ENCODE measurements around the gene CHCHD6.
A peak's percentile ranks its signal among the peaks of the same experiment; 100 is the strongest.

Gene CHCHD6

DNA sequence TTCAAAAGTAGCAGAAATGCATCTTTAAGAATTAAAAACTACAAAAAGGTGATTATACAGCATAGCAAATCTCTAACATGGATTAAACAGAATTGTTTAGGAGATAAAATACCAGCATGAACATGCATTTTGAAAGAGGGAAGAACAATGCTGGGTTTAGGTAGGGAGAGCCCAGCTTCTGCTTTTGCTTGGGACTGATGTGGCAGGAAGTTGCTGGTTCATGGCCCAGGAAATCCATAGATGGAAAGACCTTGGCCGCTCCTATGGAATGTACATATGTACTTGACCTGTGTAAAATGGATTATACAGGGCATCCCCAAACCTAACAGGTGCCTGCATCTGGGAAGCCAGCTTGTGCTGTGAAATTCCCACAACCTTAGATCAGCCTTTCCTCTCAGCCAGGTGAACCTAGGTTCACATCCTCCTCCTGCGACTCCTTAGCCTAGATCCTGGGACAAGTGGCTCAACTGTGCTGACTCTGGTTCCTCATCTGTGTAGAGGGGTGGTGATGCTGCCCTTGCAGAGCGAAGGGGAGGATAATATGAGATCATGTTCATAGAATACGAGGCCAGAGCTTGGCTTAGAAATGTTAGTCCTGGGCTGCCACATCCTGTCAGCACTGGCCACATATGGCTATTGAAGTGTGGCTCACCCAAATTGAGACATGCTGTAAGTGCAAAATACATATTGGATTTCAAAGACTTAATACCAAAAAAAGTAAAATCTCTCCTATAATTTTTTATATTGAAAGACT, 231.9 kb downstream of the CHCHD6 start:
- H3K27ac Mint-ChIP-seq, result no peak overlapping the region
- H3K36me3 Mint-ChIP-seq (ENCODE audit: low read depth), result no peaks in the 10 kb centered on the region
- H3K4me1 Mint-ChIP-seq, result peaks cover 68% of the 10 kb centered on the region
- H3K9me3 Mint-ChIP-seq, result no peaks in the 10 kb centered on the region
- DNase-seq, result no peak
- H3K4me3 Mint-ChIP-seq, result no peak overlapping the region
- peaks cover 12% of the 10 kb centered on the region for H3K27me3 Mint-ChIP-seq (ENCODE audit: low read depth, poor library complexity)
- TF ChIP-seq, protein P1, sequence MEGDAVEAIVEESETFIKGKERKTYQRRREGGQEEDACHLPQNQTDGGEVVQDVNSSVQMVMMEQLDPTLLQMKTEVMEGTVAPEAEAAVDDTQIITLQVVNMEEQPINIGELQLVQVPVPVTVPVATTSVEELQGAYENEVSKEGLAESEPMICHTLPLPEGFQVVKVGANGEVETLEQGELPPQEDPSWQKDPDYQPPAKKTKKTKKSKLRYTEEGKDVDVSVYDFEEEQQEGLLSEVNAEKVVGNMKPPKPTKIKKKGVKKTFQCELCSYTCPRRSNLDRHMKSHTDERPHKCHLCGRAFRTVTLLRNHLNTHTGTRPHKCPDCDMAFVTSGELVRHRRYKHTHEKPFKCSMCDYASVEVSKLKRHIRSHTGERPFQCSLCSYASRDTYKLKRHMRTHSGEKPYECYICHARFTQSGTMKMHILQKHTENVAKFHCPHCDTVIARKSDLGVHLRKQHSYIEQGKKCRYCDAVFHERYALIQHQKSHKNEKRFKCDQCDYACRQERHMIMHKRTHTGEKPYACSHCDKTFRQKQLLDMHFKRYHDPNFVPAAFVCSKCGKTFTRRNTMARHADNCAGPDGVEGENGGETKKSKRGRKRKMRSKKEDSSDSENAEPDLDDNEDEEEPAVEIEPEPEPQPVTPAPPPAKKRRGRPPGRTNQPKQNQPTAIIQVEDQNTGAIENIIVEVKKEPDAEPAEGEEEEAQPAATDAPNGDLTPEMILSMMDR (IDR thresholded peaks at IDR 0.05), result no peak

DNA sequence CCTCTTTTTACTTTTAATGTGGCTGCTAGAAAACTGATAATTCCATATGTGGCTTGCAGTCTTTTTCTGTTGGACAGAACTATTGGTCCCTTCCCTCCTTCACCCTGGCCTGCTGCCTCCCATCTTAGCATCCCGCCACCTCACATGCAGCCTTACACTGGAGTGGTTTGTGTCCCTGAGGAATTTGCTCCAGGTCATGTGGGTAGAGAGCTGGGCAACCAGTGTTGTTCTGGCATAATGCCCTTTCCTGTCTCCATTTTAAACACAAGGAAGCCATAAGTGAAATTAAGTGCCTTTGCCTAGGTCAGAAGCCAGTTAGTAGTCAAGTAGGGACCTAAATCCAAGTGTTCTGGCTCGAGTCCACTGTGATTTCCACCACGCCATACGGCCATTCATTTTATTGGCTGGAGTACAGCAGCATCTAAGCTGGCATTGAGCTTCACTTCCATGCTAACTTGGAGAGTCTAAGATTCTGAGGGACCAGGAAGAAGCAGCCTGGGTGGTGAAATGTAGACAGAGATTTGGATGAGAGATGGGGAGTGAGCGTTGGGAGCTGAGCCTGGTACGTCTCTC, 232.9 kb downstream of the CHCHD6 start:
- no peak overlapping the region for H3K4me3 Mint-ChIP-seq
- H3K36me3 Mint-ChIP-seq (ENCODE audit: low read depth), result no peaks in the 10 kb centered on the region
- DNase-seq, result no peak
- H3K9me3 Mint-ChIP-seq, result no peaks in the 10 kb centered on the region
- TF ChIP-seq, protein P1 (IDR thresholded peaks at IDR 0.05), result no peak
- peaks cover 12% of the 10 kb centered on the region for H3K27me3 Mint-ChIP-seq (ENCODE audit: low read depth, poor library complexity)
- peaks cover 58% of the 10 kb centered on the region for H3K4me1 Mint-ChIP-seq
- peak overlapping the region; percentile 12 for H3K27ac Mint-ChIP-seq

DNA sequence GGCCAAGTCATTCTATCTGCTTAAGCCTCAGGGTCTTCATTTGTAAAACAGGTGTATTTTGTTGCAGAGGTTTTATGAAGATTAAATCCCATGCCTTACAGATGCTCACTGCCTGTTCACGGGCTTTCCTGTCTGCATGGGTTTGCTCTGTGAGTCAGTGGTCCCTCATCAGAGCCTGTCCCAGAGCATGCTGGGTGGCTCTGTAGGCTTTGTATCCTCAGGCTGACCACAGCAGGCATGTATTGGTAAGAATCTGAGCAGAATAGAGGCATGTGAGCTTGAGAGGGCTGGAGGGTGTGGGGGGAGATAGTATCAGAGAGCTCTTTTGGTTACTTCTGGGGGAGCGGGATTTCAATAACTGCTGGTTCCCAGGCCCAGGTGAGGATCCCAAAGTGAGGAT, 233.5 kb downstream of the CHCHD6 start:
- no peak overlapping the region for H3K4me3 Mint-ChIP-seq
- H3K36me3 Mint-ChIP-seq (ENCODE audit: low read depth), result no peaks in the 10 kb centered on the region
- H3K27ac Mint-ChIP-seq, result no peak overlapping the region
- TF ChIP-seq, protein P1 (IDR thresholded peaks at IDR 0.05), result no peak
- no peaks in the 10 kb centered on the region for H3K9me3 Mint-ChIP-seq
- DNase-seq, result no peak
- H3K4me1 Mint-ChIP-seq, result peaks cover 52% of the 10 kb centered on the region
- peaks cover 12% of the 10 kb centered on the region for H3K27me3 Mint-ChIP-seq (ENCODE audit: low read depth, poor library complexity)

DNA sequence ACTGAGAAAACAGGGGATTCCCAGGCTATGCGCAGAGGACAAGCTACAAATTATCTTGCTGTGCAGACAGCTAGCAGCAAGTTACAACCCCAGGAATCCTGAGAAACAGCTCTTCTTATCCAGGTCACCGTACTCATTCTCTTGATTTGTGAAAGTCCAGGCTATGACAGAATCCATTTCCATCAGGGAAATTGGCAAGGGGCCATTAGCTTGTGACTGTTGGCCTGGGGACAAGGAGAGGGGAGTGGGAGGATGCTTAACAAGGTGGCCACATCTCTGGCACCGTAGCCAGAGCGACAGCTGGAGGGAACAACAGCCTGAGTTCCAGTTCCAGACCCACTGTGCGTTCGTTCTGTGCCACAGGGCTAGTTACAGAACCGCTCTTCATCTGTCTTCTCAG, 233.9 kb downstream of the CHCHD6 start:
- DNase-seq, result no peak
- no peaks in the 10 kb centered on the region for H3K9me3 Mint-ChIP-seq
- TF ChIP-seq, protein P1 (IDR thresholded peaks at IDR 0.05), result no peak
- H3K27me3 Mint-ChIP-seq (ENCODE audit: low read depth, poor library complexity), result peaks cover 12% of the 10 kb centered on the region
- no peak overlapping the region for H3K4me3 Mint-ChIP-seq
- H3K4me1 Mint-ChIP-seq, result peaks cover 47% of the 10 kb centered on the region
- no peak overlapping the region for H3K27ac Mint-ChIP-seq
- H3K36me3 Mint-ChIP-seq (ENCODE audit: low read depth), result no peaks in the 10 kb centered on the region

DNA sequence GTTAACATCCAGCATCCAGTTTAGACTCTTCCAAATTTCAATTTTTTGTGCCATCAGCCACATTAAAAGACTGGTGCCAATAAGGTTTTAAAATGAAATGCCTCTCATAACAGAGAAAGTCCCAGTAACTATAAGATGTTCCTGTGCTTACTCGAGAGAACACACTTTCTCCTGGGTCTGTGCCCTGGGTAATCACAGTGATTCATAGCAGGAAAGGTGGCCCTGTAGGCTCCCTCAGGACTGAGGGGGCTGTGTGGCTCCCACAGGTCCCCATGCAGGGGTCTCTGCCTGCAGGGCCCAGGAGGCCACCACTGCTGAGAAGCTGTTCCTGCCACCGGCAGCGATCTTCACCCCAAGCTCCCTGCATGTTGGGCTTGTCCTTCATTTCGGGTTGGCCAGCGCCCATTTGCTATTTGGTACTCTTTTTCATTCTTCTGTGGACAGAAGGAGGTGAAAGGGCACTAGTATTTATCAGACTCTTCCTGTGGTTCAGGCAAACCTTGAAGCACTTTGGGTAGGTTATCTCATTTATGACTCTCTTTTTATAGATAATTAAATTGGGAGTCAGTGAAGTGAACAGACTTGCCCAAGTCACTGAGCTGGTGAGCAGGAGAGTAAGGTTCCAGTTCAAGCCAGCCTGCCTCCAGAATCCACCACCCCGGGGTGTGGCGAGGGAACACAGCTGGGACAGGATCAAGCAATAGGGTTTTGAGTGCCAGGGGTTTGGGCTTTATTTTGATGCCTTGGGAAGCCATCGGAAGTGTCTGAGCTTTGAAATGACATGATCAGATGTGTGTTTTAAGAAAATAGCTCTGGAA, 234.7 kb downstream of the CHCHD6 start:
- H3K9me3 Mint-ChIP-seq, result no peaks in the 10 kb centered on the region
- H3K27ac Mint-ChIP-seq, result no peak overlapping the region
- no peaks in the 10 kb centered on the region for H3K36me3 Mint-ChIP-seq (ENCODE audit: low read depth)
- TF ChIP-seq, protein P1 (IDR thresholded peaks at IDR 0.05), result no peak
- H3K27me3 Mint-ChIP-seq (ENCODE audit: low read depth, poor library complexity), result peaks cover 8% of the 10 kb centered on the region
- H3K4me3 Mint-ChIP-seq, result no peak overlapping the region
- peaks cover 40% of the 10 kb centered on the region for H3K4me1 Mint-ChIP-seq
- no peak for DNase-seq

Data from nephron progenitor cell (in vitro differentiated cells).